ENCODE data around the gene CAPG. TPM values are rescaled to one million over a fixed set of nuclear protein-coding genes. Genes with fewer than 3 reads are reported as not detected.
"Not testable (repeated sequence)": the region's sequence is repeated elsewhere in the genome, so short reads cannot be mapped to it uniquely, and the experiment has no call there.

Gene CAPG
- total RNA-seq, 1 donor from 2014 or later, result 5.0 TPM

DNA sequence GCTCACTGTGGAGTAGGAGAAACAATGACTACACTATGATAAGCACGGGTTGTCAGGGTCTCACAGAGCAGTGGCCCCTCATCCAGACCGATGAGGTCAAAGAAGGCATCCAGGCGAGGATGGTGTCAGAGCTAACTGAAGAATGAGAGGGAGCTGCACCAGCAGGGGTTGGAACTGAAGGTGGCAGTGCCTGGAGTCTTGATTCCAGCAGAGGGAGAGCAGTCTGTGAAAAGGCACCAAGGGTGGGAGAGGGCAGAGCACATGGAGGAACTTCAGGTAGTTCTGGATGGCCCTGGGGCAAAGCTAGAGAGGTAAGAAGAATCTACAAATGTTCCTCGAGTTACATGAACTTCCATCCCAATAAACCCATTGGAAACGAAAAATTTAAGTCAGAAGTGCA, 43.0 kb downstream of the CAPG start:
- no peak for ATAC-seq
- DNase-seq (ENCODE audit: low spot score), result no peak

DNA sequence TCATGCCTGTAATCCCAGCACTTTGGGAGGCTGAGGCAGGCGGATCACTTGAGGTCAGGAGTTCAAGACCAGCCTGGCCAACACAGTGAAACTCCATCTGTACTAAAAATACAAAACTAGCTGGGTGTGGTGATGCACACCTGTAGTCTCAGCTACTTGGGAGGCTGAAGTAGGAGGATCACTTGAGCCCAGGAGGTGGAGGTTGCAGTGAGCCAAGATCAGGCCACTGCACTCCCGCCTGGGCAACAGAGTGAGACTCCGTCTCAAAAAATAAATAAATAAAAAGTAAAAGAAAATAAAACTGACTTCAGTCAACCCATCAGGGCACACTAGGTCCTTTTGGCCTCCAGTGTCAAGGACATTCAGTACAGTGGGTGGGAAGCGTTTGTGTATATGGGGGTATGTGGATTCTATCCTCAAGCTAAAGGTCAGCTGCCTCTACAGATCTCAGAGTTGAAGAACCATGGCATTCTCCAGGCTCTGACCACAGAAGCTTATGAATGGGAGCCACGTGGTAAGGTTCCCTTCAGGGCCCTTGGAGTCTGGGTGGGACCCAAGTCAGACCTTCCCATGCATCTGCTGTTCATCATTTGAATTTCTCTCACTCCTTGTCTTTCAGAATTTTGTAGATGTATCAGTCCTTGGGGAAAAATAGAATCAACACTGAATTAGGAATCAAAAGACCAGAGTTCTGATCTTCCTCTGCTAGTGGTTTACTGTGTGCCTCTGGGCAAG, 47.3 kb downstream of the CAPG start:
- not testable (repeated sequence) for DNase-seq (ENCODE audit: low spot score); ATAC-seq

DNA sequence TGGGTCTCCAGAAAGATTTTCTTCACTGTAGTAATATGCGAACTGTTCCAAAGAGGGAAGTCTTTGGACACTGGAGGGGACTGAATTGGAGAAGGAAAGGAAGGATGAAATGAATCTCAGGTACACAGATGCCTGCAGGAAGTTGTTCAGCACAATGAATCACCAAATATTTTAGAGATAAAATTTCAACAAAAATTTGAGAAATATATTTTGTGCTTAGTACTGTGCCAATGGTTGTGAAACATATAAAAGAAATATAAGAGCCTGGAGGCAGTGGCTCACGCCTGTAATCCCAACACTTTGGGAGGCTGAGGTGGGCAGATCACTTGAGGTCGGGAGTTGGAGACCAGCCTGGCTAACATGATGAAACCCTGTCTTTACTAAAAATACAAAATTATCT, 52.4 kb downstream of the CAPG start:
- DNase-seq (ENCODE audit: low spot score) (no peak), ATAC-seq (no peak)

DNA sequence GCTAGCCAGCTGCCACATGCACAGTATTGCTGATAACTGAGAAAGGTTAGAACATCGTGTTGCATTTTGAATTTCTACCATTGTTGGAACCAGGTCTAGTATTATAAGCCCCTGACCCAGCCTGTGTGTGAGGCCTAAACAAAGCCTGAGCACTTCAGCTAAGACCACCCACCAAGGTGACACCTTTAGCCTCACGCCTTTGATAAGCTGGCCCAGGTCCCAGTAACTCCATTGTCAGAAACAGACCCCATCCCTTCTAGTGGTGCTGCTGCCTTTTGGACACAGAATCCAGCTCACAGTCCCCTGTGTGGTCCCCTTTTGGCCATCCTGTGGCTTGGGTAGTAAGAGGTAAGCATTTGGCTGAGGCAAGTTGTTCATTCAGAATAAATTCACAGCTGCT, 54.0 kb downstream of the CAPG start:
- ATAC-seq (no peak), DNase-seq (ENCODE audit: low spot score) (no peak)

DNA sequence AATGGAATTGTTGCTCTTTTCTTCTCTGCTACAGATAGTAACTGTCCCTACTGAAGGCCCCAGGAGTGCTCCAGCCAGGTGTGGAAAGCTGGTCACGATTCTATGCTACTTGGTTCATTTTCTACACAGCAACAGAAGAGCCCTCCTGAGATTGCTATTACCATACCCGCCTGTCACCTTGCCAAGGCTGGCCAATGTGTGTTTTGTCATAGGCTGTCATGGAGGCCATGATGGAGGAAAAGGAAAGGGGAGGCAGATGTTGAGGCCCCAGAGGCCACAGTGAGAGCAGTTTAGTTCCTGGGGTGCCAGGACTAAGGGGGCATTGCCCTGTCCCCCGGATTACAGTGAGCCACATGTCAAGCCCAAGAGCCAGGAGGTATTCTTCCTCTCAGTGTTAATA, 54.6 kb downstream of the CAPG start:
- DNase-seq (ENCODE audit: low spot score) (no peak), ATAC-seq (no peak)

DNA sequence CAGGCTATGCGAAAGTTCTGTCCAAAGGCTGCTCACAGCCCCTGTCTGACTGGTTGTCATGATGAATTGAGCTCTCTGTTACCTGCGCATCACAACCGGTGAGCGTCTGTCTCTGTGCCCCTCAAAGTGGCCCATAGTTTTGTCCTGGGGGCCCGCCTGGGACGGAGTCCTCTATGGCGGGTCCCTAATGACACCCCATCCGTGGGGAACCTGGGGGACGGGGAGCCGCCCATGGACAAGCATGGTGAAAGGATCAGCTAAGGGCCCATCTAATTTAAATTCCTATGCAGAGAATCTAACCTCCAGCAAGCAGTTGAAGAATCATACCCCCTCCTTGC, 55.1 kb downstream of the CAPG start:
- DNase-seq (ENCODE audit: low spot score), result no peak
- no peak for ATAC-seq

DNA sequence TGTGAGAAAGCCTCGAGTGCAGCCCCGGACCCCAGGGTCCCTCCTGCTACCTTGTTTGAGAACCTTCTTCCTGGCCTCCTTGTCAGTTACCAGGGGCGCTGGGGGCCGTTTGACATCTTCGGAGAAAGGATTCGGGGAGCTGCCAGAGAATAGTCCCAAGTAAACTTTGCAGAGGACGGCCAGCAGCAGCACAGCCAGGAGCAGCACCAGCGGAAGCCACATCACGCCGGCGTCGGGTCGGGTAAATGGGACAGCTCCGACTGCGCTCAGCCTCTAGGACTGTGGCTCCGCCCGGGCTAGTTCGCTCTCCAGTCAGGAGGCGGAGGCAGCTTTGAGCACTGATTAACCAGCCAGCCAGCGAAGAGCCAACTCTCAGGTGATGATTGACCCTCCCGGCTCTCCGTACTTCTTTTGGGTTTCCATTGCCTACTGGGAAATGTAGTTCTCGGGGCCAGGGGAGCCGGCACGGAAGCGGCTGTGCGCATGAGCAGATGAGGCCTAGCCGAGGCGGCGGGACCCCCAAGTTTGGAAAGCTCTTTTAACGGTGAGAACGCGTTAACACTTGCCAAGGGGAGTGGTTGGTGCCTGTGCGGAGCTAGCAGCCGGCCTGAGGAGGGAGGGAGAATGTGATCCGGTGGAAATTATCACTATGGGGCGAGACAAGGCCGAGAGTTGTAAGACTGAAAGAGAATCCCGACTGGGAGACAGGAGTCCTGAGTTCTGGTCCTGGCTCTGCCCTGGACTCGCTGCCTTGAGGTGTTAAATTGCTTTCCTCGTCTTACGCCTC, 55.7 kb downstream of the CAPG start, which contains the start of the genes ELMOD3 and RETSAT:
TSS of gene ELMOD3 (plus strand) at position 484 of the 787 bp plus-strand sequence. CDS start 2,430 bp downstream, outside the sequence.
TSS of gene RETSAT (minus strand) at position 243 of the 787 bp plus-strand sequence. CDS start at position 222, 21 bp downstream.
- peak; percentile 95 for ATAC-seq
- DNase-seq (ENCODE audit: low spot score), result peak; percentile 98

DNA sequence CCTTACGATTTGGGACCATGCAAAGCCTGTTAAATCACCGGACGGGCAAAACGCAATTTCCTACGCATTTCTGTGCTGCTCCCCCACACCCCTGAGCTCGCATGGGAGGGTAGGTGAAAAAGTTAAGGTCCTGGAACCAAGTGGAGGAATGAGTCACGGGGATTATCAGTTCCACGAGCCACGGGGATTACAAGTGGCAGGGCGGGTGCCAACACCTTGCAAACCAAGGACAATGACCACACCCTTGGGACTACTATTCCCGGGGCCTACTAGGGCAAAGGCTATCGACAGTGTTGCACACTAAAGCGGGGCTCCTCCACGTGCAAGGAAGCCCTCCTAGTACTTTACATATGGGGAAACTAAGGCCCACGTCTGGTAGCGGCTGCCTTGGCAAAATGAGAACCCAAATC, 56.3 kb downstream of the CAPG start:
- DNase-seq (ENCODE audit: low spot score), result peak; percentile 75
- ATAC-seq, result peak; percentile 68

DNA sequence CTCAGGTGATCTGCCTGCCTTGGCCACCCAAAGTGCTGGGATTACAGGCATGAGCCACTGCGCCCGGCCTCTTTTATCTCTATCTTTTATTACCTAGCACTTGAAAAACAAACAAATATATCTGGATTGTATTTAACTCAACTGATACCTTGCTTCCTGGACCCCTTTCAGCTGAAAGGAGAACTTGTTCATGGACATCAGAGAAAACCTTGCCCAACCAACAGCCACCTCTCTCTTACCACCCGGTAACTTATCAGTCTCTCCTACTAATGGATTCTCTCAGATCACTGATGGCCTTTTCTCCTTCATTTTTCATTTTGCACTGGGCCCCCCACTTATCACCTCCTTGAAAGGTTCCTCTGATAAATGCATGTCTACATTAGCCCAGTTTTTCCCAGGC, 62.6 kb downstream of the CAPG start:
- no peak for DNase-seq (ENCODE audit: low spot score)
- ATAC-seq, result no peak

Other genes with a start within 250 kb of the CAPG start
- 89.6 TPM for gene TGOLN2, start 82.4 kb downstream of the CAPG start, total RNA-seq
- 113 TPM for gene RETSAT, start 55.8 kb downstream of the CAPG start, total RNA-seq
- 12.7 TPM for gene ELMOD3, start 55.6 kb downstream of the CAPG start, total RNA-seq
- 3.1 TPM for gene SH2D6, start 8.3 kb upstream of the CAPG start, total RNA-seq
- 76.6 TPM for gene MAT2A, start 128.8 kb upstream of the CAPG start, total RNA-seq
- gene GGCX, start 151.1 kb upstream of the CAPG start, total RNA-seq, result 232 TPM
- 69.9 TPM for gene VAMP8, start 167.2 kb upstream of the CAPG start, total RNA-seq
- gene VAMP5, start 174.1 kb upstream of the CAPG start, total RNA-seq, result 31.7 TPM
- gene RNF181, start 185.4 kb upstream of the CAPG start, total RNA-seq, result 52.8 TPM
- gene TMEM150A, start 192.3 kb upstream of the CAPG start, total RNA-seq, result 20.0 TPM
- 15.9 TPM for gene C2orf68, start 201.7 kb upstream of the CAPG start, total RNA-seq
- 18.6 TPM for gene USP39, start 205.8 kb upstream of the CAPG start, total RNA-seq